Measurements from ENCODE around the gene MLST8. TPM values are rescaled to one million over a fixed set of nuclear protein-coding genes. Genes with fewer than 3 reads are reported as not detected.

Gene MLST8
- total and polyA plus RNA-seq, 2 of the 8 experiments (the other 6 are each of a cell fraction or from before 2014, with no cell fraction given) = 67.6 to 321 TPM

GRCh38 chr16:2232094-2232990 lies 27.1 kb downstream of the MLST8 start (continued):
- TF ChIP-seq NANOG (IDR thresholded peaks at IDR 0.05; ENCODE audit: insufficient read depth, low read depth, low read length, poor library complexity, severe bottlenecking) = no peak

Measured in H1 (cell line).